B cell (primary cell): ENCODE results near the gene CYTL1.

ENCODE experiments used
- CTCF ChIP-seq: fragments of 200-600 bp; IDR thresholded peaks from one replicate; pipeline ENCODE4 v1.8.0; 2022; ENCODE audit warnings: antibody characterized with exemption, mild to moderate bottlenecking
- EZH2 ChIP-seq: IDR thresholded peaks from 2 replicates; pipeline ENCODE4 v1.6.1; 2012; ENCODE audit warnings: borderline replicate concordance, low read depth, mild to moderate bottlenecking, moderate library complexity, low read length; ENCODE audit not compliant: insufficient read depth, poor library complexity, severe bottlenecking

DNA sequence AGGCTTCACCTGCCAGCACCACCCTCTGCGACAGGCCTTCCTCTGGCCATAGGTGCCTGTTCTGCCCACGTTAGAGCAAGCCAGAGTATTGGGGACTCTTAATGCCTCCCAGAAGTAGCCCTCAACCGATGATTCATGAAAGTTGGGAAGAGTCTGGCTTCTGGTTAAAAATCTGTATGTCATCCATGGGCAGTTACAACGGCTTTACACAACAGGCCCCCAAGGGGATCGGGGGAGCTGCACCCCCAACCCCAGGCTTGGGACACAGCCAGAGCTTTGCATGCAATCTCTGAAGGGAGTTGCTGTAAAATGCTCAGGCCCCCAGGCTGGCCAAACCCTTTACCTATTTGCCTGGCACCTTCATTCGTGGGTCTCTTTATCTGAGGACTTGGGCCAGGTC is 5.4 kb upstream of the CYTL1 start:
- no peak for TF ChIP-seq EZH2
- TF ChIP-seq CTCF: no peak
